Neural progenitor cell (in vitro differentiated cells): ENCODE measurements around the gene MZB1. TPM values are rescaled to one million over a fixed set of nuclear protein-coding genes. Genes with fewer than 3 reads are reported as not detected.
A peak's percentile ranks its signal among the peaks of the same experiment; 100 is the strongest.

Experiments used
- DNase-seq: peaks from one replicate; pipeline ENCODE4 v3.0.0-alpha.2; 2016; ENCODE audit warnings: low spot score
- H2AFZ ChIP-seq: fragments of 200-600 bp; sonication (generic); replicated peaks from 2 replicates; pipeline ENCODE4 v1.6.1; 2016; ENCODE audit warnings: antibody characterized with exemption
- H3F3A ChIP-seq: fragments of 200-600 bp; sonication (generic); 2 replicates; pipeline ENCODE4 v1.6.1; 2016; ENCODE audit warnings: antibody characterized with exemption, low read depth
- H3K27ac ChIP-seq: fragments of 200-600 bp; sonication (generic); 2 replicates; pipeline ENCODE4 v1.5.1; 2016; ENCODE audit warnings: mild to moderate bottlenecking
- H3K27me3 ChIP-seq: fragments of 200-600 bp; sonication (generic); 2 replicates; pipeline ENCODE4 v1.6.1; 2016; ENCODE audit warnings: mild to moderate bottlenecking, moderate library complexity
- H3K36me3 ChIP-seq: fragments of 200-600 bp; sonication (generic); 2 replicates; pipeline ENCODE4 v1.5.1; 2016
- H3K4me1 ChIP-seq: fragments of 200-600 bp; sonication (generic); 2 replicates; pipeline ENCODE4 v1.6.1; 2016; ENCODE audit warnings: mixed run types
- H3K4me2 ChIP-seq: fragments of 200-600 bp; sonication (generic); 2 replicates; pipeline ENCODE4 v1.6.1; 2016
- H3K4me3 ChIP-seq: fragments of 200-600 bp; sonication (generic); 2 replicates; pipeline ENCODE4 v1.5.1; 2016
- H3K79me2 ChIP-seq: fragments of 200-600 bp; sonication (generic); 2 replicates; pipeline ENCODE4 v1.6.1; 2016; ENCODE audit warnings: low read depth
- H3K9ac ChIP-seq: fragments of 200-600 bp; sonication (generic); 2 replicates; pipeline ENCODE4 v1.6.1; 2016
- H3K9me3 ChIP-seq: fragments of 200-600 bp; sonication (generic); 2 replicates; pipeline ENCODE4 v1.5.1; 2016; ENCODE audit warnings: low read depth
- H4K20me1 ChIP-seq: fragments of 200-600 bp; sonication (generic); 2 replicates; pipeline ENCODE4 v1.6.1; 2016; ENCODE audit warnings: low read depth
- H3K27ac Mint-ChIP-seq: 3 replicates; pipeline ENCODE4 v1.8.0; 2021; ENCODE audit warnings: mixed read lengths
- H3K27me3 Mint-ChIP-seq: 2 replicates; pipeline ENCODE4 v1.8.0; 2022; ENCODE audit warnings: low read depth, mild to moderate bottlenecking, inconsistent platforms, moderate library complexity, mixed read lengths; ENCODE audit not compliant: insufficient read depth
- H3K36me3 Mint-ChIP-seq: 3 replicates; pipeline ENCODE4 v1.8.0; 2021; ENCODE audit warnings: mixed read lengths
- H3K4me1 Mint-ChIP-seq: 3 replicates; pipeline ENCODE4 v1.8.0; 2021; ENCODE audit warnings: mixed read lengths
- H3K4me3 Mint-ChIP-seq: 3 replicates; pipeline ENCODE4 v1.8.0; 2021; ENCODE audit warnings: mild to moderate bottlenecking, moderate library complexity, mixed read lengths
- H3K9me3 Mint-ChIP-seq: 3 replicates; pipeline ENCODE4 v1.8.0; 2020; ENCODE audit warnings: mixed read lengths
- CTCF ChIP-seq: fragments of 200-600 bp; sonication (generic); IDR thresholded peaks from 2 replicates; pipeline ENCODE4 v1.5.1; 2017; ENCODE audit warnings: antibody characterized with exemption, mild to moderate bottlenecking
- EZH2 ChIP-seq: fragments of 200-600 bp; sonication (generic); IDR thresholded peaks from 2 replicates; pipeline ENCODE4 v1.6.1; 2017; ENCODE audit warnings: antibody characterized with exemption, mild to moderate bottlenecking, moderate library complexity
- EZH2phosphoT487 ChIP-seq: fragments of 200-600 bp; sonication (generic); IDR thresholded peaks from 2 replicates; pipeline ENCODE4 v1.6.1; 2017; ENCODE audit warnings: antibody characterized with exemption
- total RNA-seq: library from RNA; depleted of rRNA; stranded (reverse); fragments of >200 nt; gene quantifications from 2 replicates; pipeline ENCODE4 v1.2.3, GENCODE V29; 2015; ENCODE audit warnings: low replicate concordance

The MZB1 gene
- total RNA-seq, 1 donor from 2014 or later: not detected

GRCh38 chr5:139378941-139379361 is 10.8 kb downstream of the MZB1 start:
- no peaks in the 10 kb centered on the region for H4K20me1 ChIP-seq
- no peak overlapping the region for H3K27ac Mint-ChIP-seq

GRCh38 chr5:139378101-139378825 is 11.4 kb downstream of the MZB1 start:
- Histone ChIP-seq H3K36me3 (no peaks in the 10 kb centered on the region), H3K4me2 (no peak overlapping the region), H3K4me3 (no peak overlapping the region), H3K79me2 (no peaks in the 10 kb centered on the region), H2AFZ (no peak overlapping the region), H4K20me1 (no peaks in the 10 kb centered on the region), H3K9me3 (no peaks in the 10 kb centered on the region), H3K9ac (no peak overlapping the region), H3K4me1 (no peaks in the 10 kb centered on the region), H3K27ac (no peak overlapping the region), H3K27me3 (no peaks in the 10 kb centered on the region), H3F3A (peaks cover under 1% of the 10 kb centered on the region)
- no peak for DNase-seq
- Mint-ChIP-seq H3K27ac (no peak overlapping the region), H3K4me3 (no peak overlapping the region), H3K9me3 (no peaks in the 10 kb centered on the region), H3K36me3 (peaks cover 4% of the 10 kb centered on the region), H3K27me3 (peaks cover 7% of the 10 kb centered on the region), H3K4me1 (peaks cover 8% of the 10 kb centered on the region)
- TF ChIP-seq EZH2: no peak
- no peak for TF ChIP-seq CTCF
- TF ChIP-seq EZH2phosphoT487: no peak

More at GRCh38 chr5:139378941-139379361, 10.8 kb downstream of the MZB1 start:
- DNase-seq: no peak
- no peak overlapping the region for H3K4me3 ChIP-seq
- H3K27me3 ChIP-seq: no peaks in the 10 kb centered on the region
- no peak overlapping the region for H3K9ac ChIP-seq
- no peak overlapping the region for H2AFZ ChIP-seq
- Mint-ChIP-seq H3K4me3 (no peak overlapping the region), H3K27me3 (peaks cover 5% of the 10 kb centered on the region), H3K9me3 (no peaks in the 10 kb centered on the region), H3K36me3 (peaks cover 3% of the 10 kb centered on the region), H3K4me1 (peaks cover 10% of the 10 kb centered on the region)
- H3F3A ChIP-seq: no peaks in the 10 kb centered on the region
- no peaks in the 10 kb centered on the region for H3K36me3 ChIP-seq
- H3K9me3 ChIP-seq: no peaks in the 10 kb centered on the region
- no peak overlapping the region for H3K27ac ChIP-seq
- TF ChIP-seq EZH2 (no peak), EZH2phosphoT487 (no peak), CTCF (no peak)
- no peak overlapping the region for H3K4me2 ChIP-seq
- no peaks in the 10 kb centered on the region for H3K4me1 ChIP-seq
- no peaks in the 10 kb centered on the region for H3K79me2 ChIP-seq

- H3K4me1 Mint-ChIP-seq: peaks cover 7% of the 10 kb centered on the region
- Histone ChIP-seq H4K20me1 (no peaks in the 10 kb centered on the region), H2AFZ (no peak overlapping the region), H3K27ac (no peak overlapping the region), H3K79me2 (no peaks in the 10 kb centered on the region), H3K4me3 (no peak overlapping the region), H3K9me3 (no peaks in the 10 kb centered on the region), H3K9ac (no peak overlapping the region), H3K4me2 (no peak overlapping the region), H3F3A (peaks cover 5% of the 10 kb centered on the region), H3K27me3 (no peaks in the 10 kb centered on the region), H3K4me1 (no peaks in the 10 kb centered on the region), H3K36me3 (no peaks in the 10 kb centered on the region)
- DNase-seq: no peak
- H3K4me3 Mint-ChIP-seq: no peak overlapping the region
- H3K9me3 Mint-ChIP-seq: no peaks in the 10 kb centered on the region
- H3K27me3 Mint-ChIP-seq: peaks cover 7% of the 10 kb centered on the region
- H3K36me3 Mint-ChIP-seq: peaks cover 8% of the 10 kb centered on the region
- peak overlapping the region; percentile 67 for H3K27ac Mint-ChIP-seq
- TF ChIP-seq EZH2phosphoT487 (no peak), CTCF (no peak), EZH2 (no peak)
These were observed 12.5 kb downstream of the MZB1 start for GRCh38 chr5:139377226-139377625.
